RPMI7951 (cell line): Measurements from ENCODE around the gene NAGS. TPM values are rescaled to one million over a fixed set of nuclear protein-coding genes. Genes with fewer than 3 reads are reported as not detected.
"Not testable (repeated sequence)": the region's sequence is repeated elsewhere in the genome, so short reads cannot be mapped to it uniquely, and the experiment has no call there.

ENCODE experiments used
- DNase-seq: peaks from one replicate; pipeline ENCODE4 v3.0.0-alpha.2; 2012; ENCODE audit warnings: low read depth
- total RNA-seq: library from RNA; depleted of rRNA; stranded (reverse); fragments of >200 nt; shearing (Covaris generic); gene quantifications from 2 replicates; pipeline ENCODE4 v1.2.3, GENCODE V29; 2014; rRNA removed

The NAGS gene
- 1.8 and 3.3 TPM in 2 replicates for total RNA-seq

DNA sequence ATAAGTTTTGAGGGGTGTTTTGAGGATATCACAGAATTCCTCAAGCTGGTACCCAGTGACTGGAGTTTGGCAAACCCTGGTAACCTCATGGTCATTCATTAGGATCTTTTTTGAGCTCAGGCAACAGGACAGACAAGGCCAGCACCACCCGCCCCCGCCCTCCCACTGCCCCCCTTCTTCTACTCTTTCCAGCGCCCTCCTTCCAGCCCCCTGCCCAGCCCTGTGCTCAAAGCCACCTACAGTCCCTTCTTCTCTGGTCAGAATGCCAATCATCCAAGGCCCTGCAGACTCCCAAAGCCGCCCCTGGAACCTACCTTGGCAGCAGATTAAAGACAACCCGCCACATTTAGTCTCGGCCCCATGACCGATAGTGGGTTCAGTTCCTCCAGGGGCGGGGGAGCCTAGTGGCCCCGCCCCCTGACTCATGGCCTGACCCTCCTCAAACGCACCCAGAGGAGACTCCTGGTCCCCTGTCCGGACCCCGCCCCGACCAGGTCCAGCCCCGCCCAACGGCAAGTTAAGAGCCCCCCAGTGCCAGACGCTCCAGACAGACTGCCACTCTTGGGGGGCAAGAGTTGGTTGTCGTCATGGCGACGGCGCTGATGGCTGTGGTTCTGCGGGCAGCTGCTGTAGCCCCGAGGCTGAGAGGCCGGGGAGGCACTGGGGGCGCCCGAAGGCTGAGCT is at the start of gene NAGS:
Gene NAGS, plus strand, starts transcription at position 546 of the 684 bp plus-strand sequence. Its CDS starts 42 bp downstream, at position 588.
- peak; percentile 24 for DNase-seq

DNA sequence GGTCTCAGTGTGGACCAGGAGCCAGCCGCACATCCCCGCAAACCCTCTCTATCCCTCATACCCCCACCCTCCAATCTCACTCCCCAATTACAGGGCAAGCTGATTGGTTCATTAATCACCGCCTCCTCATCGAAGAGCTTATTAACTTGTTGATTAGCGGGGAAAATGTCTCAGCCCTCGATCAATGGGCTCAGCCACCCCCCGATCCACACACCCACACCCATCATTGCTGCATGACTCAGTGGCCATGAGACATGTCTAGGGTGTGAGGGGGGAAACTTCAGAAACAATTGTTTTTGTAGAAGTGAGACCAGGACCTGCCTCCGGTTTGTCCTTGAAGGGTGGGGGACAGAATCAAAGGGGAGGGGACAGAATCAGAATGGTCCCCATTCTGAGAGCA is 48.2 kb upstream of the NAGS start:
- no peak for DNase-seq

- no peak for DNase-seq
Measured at GRCh38 chr17:43958748-43959352, 45.6 kb upstream of the NAGS start.

GRCh38 chr17:43961292-43961691 is 43.1 kb upstream of the NAGS start:
- DNase-seq: not testable (repeated sequence)

GRCh38 chr17:43961954-43962353 is 42.5 kb upstream of the NAGS start:
- no peak for DNase-seq

DNA sequence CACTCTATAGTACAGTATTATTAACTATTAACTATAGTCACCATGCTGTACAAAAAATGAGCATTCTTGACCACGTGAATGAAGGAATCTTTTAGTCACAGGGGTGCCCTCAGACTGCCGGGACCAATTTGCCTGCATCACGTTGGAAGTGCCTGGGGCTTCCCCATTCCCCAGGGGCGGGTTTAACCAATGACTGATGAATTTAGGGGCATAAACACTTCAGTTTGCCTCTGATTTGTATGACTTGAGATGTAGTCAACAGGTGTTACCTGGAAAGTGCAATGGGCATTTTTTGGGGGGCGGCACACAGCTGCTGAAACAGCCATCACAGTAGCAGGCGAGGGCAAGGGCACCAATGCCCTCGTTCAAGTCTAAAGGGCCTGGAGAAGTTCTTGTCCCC is 41.9 kb upstream of the NAGS start:
- no peak for DNase-seq

GRCh38 chr17:43966276-43966675 is 38.1 kb upstream of the NAGS start:
- DNase-seq: peak; percentile 13

GRCh38 chr17:43967251-43967875 is 37.1 kb upstream of the NAGS start:
- DNase-seq: no peak

GRCh38 chr17:43970366-43970765 is 34.1 kb upstream of the NAGS start:
- DNase-seq: no peak

DNA sequence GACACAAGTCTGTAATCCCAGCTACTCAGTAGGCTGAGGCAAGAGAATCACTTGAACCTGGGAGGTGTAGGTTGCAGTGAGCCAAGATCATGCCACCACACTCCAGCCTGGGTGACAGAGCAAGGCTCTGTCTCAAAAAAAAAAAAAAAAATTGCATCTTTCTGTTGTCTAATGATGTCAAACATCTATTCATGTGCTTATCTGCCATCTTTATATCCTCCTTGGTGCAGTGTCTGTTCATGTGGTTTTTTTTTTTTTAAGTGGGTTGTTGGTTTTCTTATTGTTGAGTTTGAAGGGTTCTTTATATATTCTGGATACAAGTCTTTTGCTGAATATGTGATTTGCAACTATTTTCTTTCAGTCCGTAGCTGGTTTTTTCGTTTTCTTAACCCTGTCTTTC is 33.0 kb upstream of the NAGS start:
- not testable (repeated sequence) for DNase-seq

- DNase-seq: not testable (repeated sequence)
Measured at GRCh38 chr17:43972444-43973212, 31.8 kb upstream of the NAGS start.

GRCh38 chr17:43974382-43975266 is 29.8 kb upstream of the NAGS start:
- no peak for DNase-seq

GRCh38 chr17:43975898-43976297 is 28.5 kb upstream of the NAGS start:
- no peak for DNase-seq

- DNase-seq: no peak
Measured at GRCh38 chr17:43976963-43977837, 27.2 kb upstream of the NAGS start.

- no peak for DNase-seq
Measured at GRCh38 chr17:43978078-43978477, 26.3 kb upstream of the NAGS start.

GRCh38 chr17:43979011-43979410 is 25.4 kb upstream of the NAGS start:
- DNase-seq: peak; percentile 31

GRCh38 chr17:43979671-43980070 is 24.8 kb upstream of the NAGS start:
- no peak for DNase-seq

- no peak for DNase-seq
Measured at GRCh38 chr17:43982171-43982570, 22.3 kb upstream of the NAGS start.

DNA sequence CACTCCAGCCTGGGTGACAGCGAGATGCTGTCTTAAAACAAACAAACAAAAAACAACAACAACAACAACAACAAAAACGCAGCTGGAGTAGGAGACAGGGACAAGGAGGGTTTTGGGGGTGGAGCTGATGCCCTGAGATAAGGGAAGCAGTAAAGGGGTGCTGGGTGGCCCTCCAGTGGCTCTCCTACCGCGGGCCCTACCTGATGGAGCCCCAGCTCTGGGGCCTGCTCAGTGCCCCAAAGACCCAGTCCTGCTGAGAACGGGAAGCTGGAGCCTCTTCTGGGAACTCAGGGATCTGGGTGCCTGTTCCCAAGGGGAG is 21.3 kb upstream of the NAGS start:
- DNase-seq: no peak
